Trophoblast cell (in vitro differentiated cells and primary cell): ENCODE measurements around the gene MYO5B.

Experiments used
- DNase-seq, 2 donors: peaks; one replicate each; pipeline ENCODE4 v3.0.0-alpha.2; 2016
- H2AFZ ChIP-seq: 2 replicates; pipeline ENCODE4 v1.6.1; 2013; ENCODE audit warnings: low read length, moderate library complexity, mild to moderate bottlenecking; ENCODE audit not compliant: insufficient read depth, poor library complexity
- H2AK5ac ChIP-seq: 2 replicates; pipeline ENCODE4 v1.6.1; 2013; ENCODE audit warnings: mild to moderate bottlenecking, low read length
- H2BK120ac ChIP-seq: 2 replicates; pipeline ENCODE4 v1.6.1; 2013; ENCODE audit warnings: low read length, mild to moderate bottlenecking, moderate library complexity; ENCODE audit not compliant: insufficient read depth, poor library complexity
- H2BK12ac ChIP-seq: 2 replicates; pipeline ENCODE4 v1.6.1; 2013; ENCODE audit warnings: mild to moderate bottlenecking, low read length, moderate library complexity
- H2BK5ac ChIP-seq: 2 replicates; pipeline ENCODE4 v1.6.1; 2013; ENCODE audit warnings: low read length, low read depth, moderate library complexity, mild to moderate bottlenecking; ENCODE audit not compliant: poor library complexity
- H3K14ac ChIP-seq: 2 replicates; pipeline ENCODE4 v1.6.1; 2013; ENCODE audit warnings: mild to moderate bottlenecking, low read length
- H3K18ac ChIP-seq: 2 replicates; pipeline ENCODE4 v1.6.1; 2013; ENCODE audit warnings: mild to moderate bottlenecking, low read length
- H3K23ac ChIP-seq: 2 replicates; pipeline ENCODE4 v1.6.1; 2013; ENCODE audit warnings: low read length
- H3K27ac ChIP-seq: 2 replicates; pipeline ENCODE4 v1.5.1; 2013; ENCODE audit warnings: low read depth, mild to moderate bottlenecking, inconsistent platforms, low read length, moderate library complexity
- H3K27me3 ChIP-seq: 2 replicates; pipeline ENCODE4 v1.6.1; 2013; ENCODE audit warnings: inconsistent platforms, mild to moderate bottlenecking, low read length, moderate library complexity; ENCODE audit not compliant: insufficient read depth
- H3K36me3 ChIP-seq, 2 experiments: 1 replicate in 1 of 2; 2 replicates in 1 of 2; pipeline ENCODE4 v1.6.1; 2013; ENCODE audit warnings: low read length in 2 of 2, mild to moderate bottlenecking in 2 of 2, moderate library complexity in 1 of 2; ENCODE audit not compliant: insufficient read depth in 2 of 2, control insufficient read depth in 1 of 2
- H3K4ac ChIP-seq: 2 replicates; pipeline ENCODE4 v1.6.1; 2013; ENCODE audit warnings: low read depth, mild to moderate bottlenecking, low read length, moderate library complexity
- H3K4me1 ChIP-seq, 2 experiments: 1 replicate in 1 of 2; 2 replicates in 1 of 2; pipeline ENCODE4 v1.6.1; 2013; ENCODE audit warnings: low read length in 2 of 2, mild to moderate bottlenecking in 2 of 2, moderate library complexity in 1 of 2; ENCODE audit not compliant: insufficient read depth in 2 of 2, control insufficient read depth in 1 of 2
- H3K4me2 ChIP-seq: 2 replicates; pipeline ENCODE4 v1.6.1; 2013; ENCODE audit warnings: inconsistent platforms, mild to moderate bottlenecking, low read length, moderate library complexity
- H3K4me3 ChIP-seq: 2 replicates; pipeline ENCODE4 v1.5.1; 2013; ENCODE audit warnings: mild to moderate bottlenecking, low read depth, low read length, inconsistent platforms
- H3K79me1 ChIP-seq: one replicate; pipeline ENCODE4 v1.6.1; 2013; ENCODE audit warnings: low read length
- H3K79me2 ChIP-seq: 2 replicates; pipeline ENCODE4 v1.6.1; 2013; ENCODE audit warnings: low read length, mild to moderate bottlenecking; ENCODE audit not compliant: control insufficient read depth, insufficient read depth, poor library complexity
- H3K9ac ChIP-seq: 2 replicates; pipeline ENCODE4 v1.6.1; 2013; ENCODE audit warnings: mild to moderate bottlenecking, low read length
- H3K9me3 ChIP-seq: 2 replicates; pipeline ENCODE4 v1.6.1; 2013; ENCODE audit warnings: low read depth, mild to moderate bottlenecking, control low read depth, inconsistent platforms, low read length; ENCODE audit not compliant: insufficient read depth
- H4K12ac ChIP-seq: 2 replicates; pipeline ENCODE4 v1.6.1; 2013; ENCODE audit warnings: low read depth, mild to moderate bottlenecking, low read length, moderate library complexity
- H4K8ac ChIP-seq: 2 replicates; pipeline ENCODE4 v1.6.1; 2013; ENCODE audit warnings: low read depth, mild to moderate bottlenecking, low read length, moderate library complexity
- H4K91ac ChIP-seq: one replicate; pipeline ENCODE4 v1.6.1; 2013; ENCODE audit warnings: low read depth, mild to moderate bottlenecking, low read length, moderate library complexity
- WGBS: extraction: QIAGEN DNeasy Blood & Tissue Kit; methylation state at CpG from one replicate; pipeline ENCODE4 v1.1.7; 2013; ENCODE audit warnings: missing lambda C conversion rate; ENCODE audit not compliant: insufficient read length, insufficient coverage; ENCODE audit errors: extremely low coverage; 5-methylcytosine and 5-hydroxymethylcytosine counted together

The MYO5B gene

GRCh38 chr18:50182511-50182910 is 12.4 kb downstream of the MYO5B start:
- Histone ChIP-seq H3K79me2 (no peaks in the 10 kb centered on the region), H2AK5ac (no peak overlapping the region), H3K9me3 (no peaks in the 10 kb centered on the region), H4K91ac (no peak overlapping the region), H3K4me3 (no peak overlapping the region), H4K8ac (no peak overlapping the region), H2BK5ac (no peak overlapping the region), H3K4me1 (peaks cover 0 to 5% of the 10 kb centered on the region in 2 experiments), H3K9ac (no peak overlapping the region), H3K23ac (no peak overlapping the region), H4K12ac (no peak overlapping the region), H3K79me1 (no peaks in the 10 kb centered on the region), H3K18ac (no peak overlapping the region), H3K36me3 (no peaks in the 10 kb centered on the region), H3K27ac (no peak overlapping the region), H3K4me2 (no peak overlapping the region), H2AFZ (no peak overlapping the region), H3K4ac (no peak overlapping the region), H3K27me3 (no peaks in the 10 kb centered on the region), H3K14ac (no peak overlapping the region), H2BK120ac (no peak overlapping the region), H2BK12ac (no peak overlapping the region)
- DNase-seq, result no peak
- no CpG with 5 or more reads among the region's 1 CpG for WGBS

- Histone ChIP-seq H4K91ac (no peak overlapping the region), H3K79me2 (no peaks in the 10 kb centered on the region), H3K4me3 (no peak overlapping the region), H3K79me1 (no peaks in the 10 kb centered on the region), H2BK5ac (no peak overlapping the region), H2AK5ac (no peak overlapping the region), H3K4me2 (no peak overlapping the region), H3K9ac (no peak overlapping the region), H2BK12ac (no peak overlapping the region), H3K4ac (no peak overlapping the region), H4K8ac (no peak overlapping the region), H3K36me3 (no peaks in the 10 kb centered on the region), H2BK120ac (no peak overlapping the region), H3K4me1 (peaks cover 0 to 5% of the 10 kb centered on the region in 2 experiments), H3K23ac (no peak overlapping the region), H4K12ac (no peak overlapping the region), H3K27ac (no peak overlapping the region), H3K27me3 (no peaks in the 10 kb centered on the region), H3K9me3 (no peaks in the 10 kb centered on the region), H3K14ac (no peak overlapping the region), H2AFZ (no peak overlapping the region), H3K18ac (no peak overlapping the region)
- WGBS, result no CpG with 5 or more reads among the region's 2 CpGs
- DNase-seq, result no peak
Measured at GRCh38 chr18:50181590-50181989, 13.4 kb downstream of the MYO5B start.

GRCh38 chr18:50179465-50179864 is 15.5 kb downstream of the MYO5B start:
- H2AFZ ChIP-seq, result no peak overlapping the region
- H3K23ac ChIP-seq, result no peak overlapping the region
- no peak overlapping the region for H3K4me2 ChIP-seq
- no peak overlapping the region for H2BK5ac ChIP-seq
- no CpG with 5 or more reads among the region's 2 CpGs for WGBS
- H2AK5ac ChIP-seq, result no peak overlapping the region
- DNase-seq, result no peak
- peaks cover 0 to 5% of the 10 kb centered on the region in 2 experiments for H3K4me1 ChIP-seq
- H4K8ac ChIP-seq, result no peak overlapping the region
- H3K9me3 ChIP-seq, result no peaks in the 10 kb centered on the region
- H3K27ac ChIP-seq, result no peak overlapping the region
- no peaks in the 10 kb centered on the region for H3K27me3 ChIP-seq
- no peak overlapping the region for H2BK12ac ChIP-seq
- no peak overlapping the region for H3K9ac ChIP-seq
- H3K79me1 ChIP-seq, result no peaks in the 10 kb centered on the region
- no peaks in the 10 kb centered on the region for H3K36me3 ChIP-seq
- H4K12ac ChIP-seq, result no peak overlapping the region
- H3K18ac ChIP-seq, result no peak overlapping the region
- H3K14ac ChIP-seq, result no peak overlapping the region
- no peak overlapping the region for H3K4me3 ChIP-seq
- no peak overlapping the region for H2BK120ac ChIP-seq
- H3K79me2 ChIP-seq, result no peaks in the 10 kb centered on the region
- H3K4ac ChIP-seq, result no peak overlapping the region
- no peak overlapping the region for H4K91ac ChIP-seq

- H3K14ac ChIP-seq, result no peak overlapping the region
- H4K8ac ChIP-seq, result no peak overlapping the region
- no peaks in the 10 kb centered on the region for H3K79me1 ChIP-seq
- H3K27ac ChIP-seq, result no peak overlapping the region
- H2AFZ ChIP-seq, result no peak overlapping the region
- no peak overlapping the region for H4K91ac ChIP-seq
- H3K4ac ChIP-seq, result no peak overlapping the region
- no peaks in the 10 kb centered on the region for H3K36me3 ChIP-seq
- H3K9ac ChIP-seq, result no peak overlapping the region
- H2BK5ac ChIP-seq, result no peak overlapping the region
- H3K4me2 ChIP-seq, result no peak overlapping the region
- H3K4me3 ChIP-seq, result no peak overlapping the region
- WGBS, result no CpG with 5 or more reads among the region's 3 CpGs
- no peaks in the 10 kb centered on the region for H3K9me3 ChIP-seq
- no peaks in the 10 kb centered on the region for H3K27me3 ChIP-seq
- no peak overlapping the region for H4K12ac ChIP-seq
- no peak overlapping the region for H2AK5ac ChIP-seq
- no peak overlapping the region for H3K18ac ChIP-seq
- H2BK120ac ChIP-seq, result no peak overlapping the region
- peaks cover 0 to 1% of the 10 kb centered on the region in 2 experiments for H3K4me1 ChIP-seq
- H2BK12ac ChIP-seq, result no peak overlapping the region
- no peak for DNase-seq
- H3K23ac ChIP-seq, result no peak overlapping the region
- no peaks in the 10 kb centered on the region for H3K79me2 ChIP-seq
Measured at GRCh38 chr18:50177294-50177992, 17.5 kb downstream of the MYO5B start.
